HG03139 (cell line): ENCODE measurements around the gene TAC4.

ENCODE experiments used
- ATAC-seq: cut with Tn5 transposase; IDR thresholded peaks from one replicate; pipeline ENCODE4 v1.9.1; 2021; ENCODE audit not compliant: unreplicated experiment

TAC4 gene

DNA sequence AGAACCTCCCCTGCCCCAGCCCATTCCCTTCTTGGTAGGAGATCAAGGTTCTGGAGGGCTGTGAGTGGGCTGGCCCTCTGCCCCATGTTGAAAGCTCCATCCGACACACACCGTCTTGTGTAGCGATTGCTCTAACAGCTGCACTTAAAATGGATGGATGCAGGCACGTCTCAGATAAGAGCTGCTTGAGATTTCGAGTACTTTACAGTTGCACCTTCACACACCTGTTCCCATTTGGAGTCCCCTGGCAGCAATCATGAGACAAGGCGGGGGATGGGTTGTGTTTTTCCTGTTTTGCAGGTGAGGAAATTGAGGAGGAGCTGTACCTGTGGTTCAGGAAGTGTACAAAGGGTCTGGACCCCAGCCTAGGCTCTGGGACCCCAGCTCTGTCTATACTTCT lies 25.6 kb upstream of the TAC4 start:
- no peak for ATAC-seq

- no peak for ATAC-seq
Observed at GRCh38 chr17:49872754-49873377, 25.0 kb upstream of the TAC4 start.

DNA sequence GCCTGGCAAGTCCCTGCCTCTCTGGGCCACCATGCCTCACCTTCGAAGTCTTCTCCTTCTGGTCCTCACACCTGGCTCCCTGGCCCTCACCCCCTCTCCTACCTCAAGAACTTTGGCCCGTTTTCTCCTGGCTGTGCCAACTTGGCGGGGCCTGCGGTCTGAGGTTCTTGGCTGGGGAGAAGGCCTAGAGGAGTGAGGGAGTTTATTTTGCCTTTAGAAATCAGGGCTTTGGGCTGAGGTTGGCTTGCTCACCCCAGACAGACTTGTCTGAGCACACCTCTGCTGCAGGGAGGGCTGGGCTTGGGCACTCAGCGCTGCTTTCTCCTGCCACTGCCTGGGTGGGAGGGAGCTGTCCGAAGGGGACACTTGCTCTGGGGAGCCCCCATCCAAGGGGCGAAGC lies 23.3 kb upstream of the TAC4 start:
- ATAC-seq = no peak

DNA sequence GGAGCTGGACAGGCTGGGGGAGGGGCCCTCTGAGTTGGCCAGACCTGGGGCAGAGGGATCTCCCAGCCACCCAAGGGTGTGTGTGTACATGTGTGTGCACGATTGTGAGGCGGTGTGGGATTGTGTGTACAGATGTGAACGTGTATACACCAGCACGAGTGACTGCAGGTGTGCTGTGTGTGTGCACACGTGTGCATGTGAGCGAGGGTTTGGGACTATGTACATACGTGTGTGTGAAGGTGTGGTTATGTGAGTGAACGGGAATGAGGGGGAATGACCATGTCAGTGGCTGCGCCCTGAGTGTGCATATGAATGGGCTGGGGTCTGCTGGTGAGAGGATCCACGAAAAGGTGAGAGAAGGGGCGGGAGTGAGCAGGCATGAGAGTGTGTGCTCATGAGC lies 22.4 kb upstream of the TAC4 start:
- no peak for ATAC-seq

GRCh38 chr17:49869038-49869374 lies 21.1 kb upstream of the TAC4 start:
- no peak for ATAC-seq

GRCh38 chr17:49866882-49867413 lies 19.1 kb upstream of the TAC4 start:
- no peak for ATAC-seq

DNA sequence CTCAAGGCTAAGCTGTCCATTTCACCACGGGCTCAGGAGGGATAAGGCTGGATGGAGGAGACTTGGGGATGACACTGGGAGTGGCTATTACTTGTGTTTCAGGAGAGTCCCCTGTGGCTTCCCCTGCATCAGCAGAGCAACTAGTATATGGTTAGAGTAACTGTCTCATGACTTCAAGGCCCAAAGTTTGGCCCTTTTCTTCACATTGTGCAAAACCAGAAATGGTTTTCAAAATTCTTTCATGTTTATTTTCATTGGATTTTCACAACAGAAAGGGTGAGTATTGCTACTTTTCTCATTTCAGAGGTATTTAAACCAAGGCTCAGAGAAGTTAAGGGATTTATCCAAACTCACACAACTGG lies 18.1 kb upstream of the TAC4 start:
- ATAC-seq = no peak

- no peak for ATAC-seq
Observed at GRCh38 chr17:49862781-49863331, 15.0 kb upstream of the TAC4 start.

GRCh38 chr17:49861150-49861884 lies 13.4 kb upstream of the TAC4 start:
- ATAC-seq = no peak

DNA sequence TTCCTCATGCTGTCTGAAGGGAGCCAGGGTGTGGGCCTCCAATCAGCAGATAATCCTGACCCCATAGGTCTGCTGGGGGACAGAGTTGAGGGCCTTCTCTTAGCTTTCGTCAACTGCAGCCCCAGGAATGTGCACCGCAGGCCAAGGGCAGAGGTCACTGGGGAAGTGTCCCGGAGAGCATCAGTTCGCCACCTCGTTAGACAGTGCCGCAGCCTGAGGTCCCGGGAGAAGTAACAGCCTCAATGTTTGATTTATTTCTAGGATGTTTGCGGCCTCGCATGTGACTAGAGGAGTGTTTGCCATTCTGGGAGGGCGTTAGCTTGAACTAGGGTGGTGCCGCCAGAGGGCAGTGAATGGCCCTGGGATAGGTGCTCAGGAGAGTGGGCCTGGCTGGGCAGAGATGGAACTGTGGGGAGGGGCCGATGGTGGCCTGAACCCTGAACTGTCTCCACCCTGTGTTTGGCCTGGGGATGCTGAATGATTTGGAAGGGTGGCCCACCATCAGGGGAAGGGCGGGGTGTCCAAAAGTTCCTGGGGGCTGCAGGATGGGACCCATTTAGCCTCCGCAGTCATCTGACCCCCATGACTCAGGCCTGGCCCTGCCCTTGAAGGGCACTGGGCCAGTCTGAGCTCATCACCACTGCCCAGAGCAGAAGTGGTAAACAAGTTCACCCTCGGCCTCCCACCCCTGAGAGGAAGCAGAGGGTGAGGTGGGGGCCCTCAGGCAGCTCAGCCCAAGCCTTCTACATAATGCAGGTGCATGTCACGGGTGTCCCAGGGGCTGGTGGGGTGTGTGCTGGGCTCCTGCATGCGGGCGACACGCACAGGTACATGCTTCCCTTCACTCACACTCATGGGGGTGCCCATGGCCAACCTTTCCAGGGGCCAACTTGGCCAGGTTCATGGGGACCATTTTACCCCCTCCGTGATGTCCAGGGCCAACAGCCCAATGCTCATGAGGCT lies 12.4 kb upstream of the TAC4 start:
- no peak for ATAC-seq

GRCh38 chr17:49858796-49859195 lies 10.9 kb upstream of the TAC4 start:
- ATAC-seq = no peak

GRCh38 chr17:49854126-49854525 lies 6.3 kb upstream of the TAC4 start:
- ATAC-seq = no peak

- no peak for ATAC-seq
Observed at GRCh38 chr17:49853470-49854015, 5.7 kb upstream of the TAC4 start.

GRCh38 chr17:49851387-49852291 lies 3.8 kb upstream of the TAC4 start:
- no peak for ATAC-seq

DNA sequence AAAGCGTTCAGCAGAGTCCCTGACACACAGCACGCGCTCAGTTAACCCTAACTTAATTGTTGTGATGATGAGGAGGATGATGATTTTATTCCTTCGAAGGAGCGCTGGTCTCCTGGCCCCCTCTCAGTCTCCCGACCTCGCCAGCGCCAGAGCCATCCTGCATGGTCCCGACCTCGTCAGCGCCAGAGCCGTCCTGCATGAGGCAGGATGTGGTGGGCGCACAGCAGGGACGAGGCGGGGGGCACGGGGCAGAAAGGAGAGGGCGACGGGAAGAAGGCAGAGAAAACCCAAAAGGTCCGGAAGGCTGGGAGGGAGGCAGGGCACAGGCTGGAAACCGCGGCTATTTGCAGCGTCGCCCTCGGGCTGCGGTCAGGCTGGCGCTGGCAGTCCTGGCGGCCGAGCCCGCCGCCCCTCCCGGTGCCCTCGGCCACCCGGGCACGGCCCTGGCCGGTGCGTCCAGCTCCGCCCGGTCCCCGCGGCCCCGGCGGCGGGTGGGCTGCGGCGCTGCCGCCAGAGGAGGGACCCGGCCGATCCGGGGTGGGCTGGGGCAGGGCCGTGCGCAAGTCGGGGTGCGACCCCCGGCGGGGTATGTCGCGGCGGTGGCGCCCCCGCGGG lies 3.0 kb upstream of the TAC4 start:
- ATAC-seq = no peak

DNA sequence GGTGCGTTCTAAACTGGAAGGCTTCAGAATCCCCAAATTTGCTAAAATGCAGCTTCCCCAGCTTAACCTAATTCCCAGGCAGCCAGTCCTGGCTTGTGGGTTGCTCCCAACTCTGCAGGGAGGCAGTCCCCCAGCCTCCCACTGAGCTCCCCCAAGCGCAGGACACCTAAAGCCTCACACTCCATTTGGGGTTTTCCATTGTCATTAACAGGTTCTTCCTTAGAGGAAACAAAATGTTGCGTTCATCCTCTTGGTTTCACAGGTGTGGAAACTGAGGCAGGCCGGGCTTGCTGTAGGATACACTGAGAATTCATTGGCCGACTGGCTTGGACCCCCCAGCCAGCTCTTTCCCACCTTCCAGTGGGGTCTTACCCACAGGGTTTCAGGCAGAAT lies 2.3 kb upstream of the TAC4 start:
- ATAC-seq = no peak

GRCh38 chr17:49848739-49849138 lies 870 bp upstream of the TAC4 start:
- no peak for ATAC-seq

GRCh38 chr17:49846938-49847712 lies 744 bp downstream of the TAC4 start:
- no peak for ATAC-seq

GRCh38 chr17:49845321-49845720 lies 2.5 kb downstream of the TAC4 start:
- ATAC-seq = no peak
